Left ventricle myocardium superior (tissue), 1 donor: ENCODE data around the gene ATG7. TPM values are rescaled to one million over a fixed set of nuclear protein-coding genes. Genes with fewer than 3 reads are reported as not detected.
"Not testable (repeated sequence)": the region's sequence is repeated elsewhere in the genome, so short reads cannot be mapped to it uniquely, and the experiment has no call there.

Source experiments
- ATAC-seq: fragments of 200-7000 bp; cut with Tn5 transposase; one replicate; pipeline ENCODE4 v1.9.1; 2020; ENCODE audit warnings: mild to moderate bottlenecking, moderate library complexity
- DNase-seq: peaks from one replicate; pipeline ENCODE4 v3.0.0-alpha.2; 2020
- intact Hi-C: fragments of 100-400 bp; cut with micrococcal nuclease; formaldehyde crosslinking; loops from one replicate; pipeline ENCODE4 v1.11.0; 2022
- total RNA-seq: library from RNA; stranded (reverse); fragmentation: NEBNext Ultra II Directional; extraction: Animal tissue kit (Norgen Biotek cat#: 25700); gene quantifications from one replicate; pipeline ENCODE4 v1.2.1, GENCODE V29; 2021
- donor health status: DM: no; HTN: yes; CAD: no; lungs with severe emphysema.

ATG7 gene
- total RNA-seq, 1 donor from 2014 or later = 15.9 TPM

GRCh38 chr3:11435440-11436165 is 163.4 kb downstream of the ATG7 start:
- no peak for ATAC-seq
- intact Hi-C loops = no loop called here

GRCh38 chr3:11436775-11437174 is 164.6 kb downstream of the ATG7 start:
- intact Hi-C loops = no loop called here
- ATAC-seq = no peak
- no peak for DNase-seq

More at GRCh38 chr3:11435440-11436165, 163.4 kb downstream of the ATG7 start:
- no peak for DNase-seq

- intact Hi-C loops = no loop called here
- no peak for ATAC-seq
Measured at GRCh38 chr3:11437506-11437905, 165.3 kb downstream of the ATG7 start.

GRCh38 chr3:11438646-11439045 is 166.4 kb downstream of the ATG7 start:
- ATAC-seq = peak; percentile 38
- intact Hi-C loops = no loop called here
- peak; percentile 36 for DNase-seq

More at GRCh38 chr3:11437506-11437905, 165.3 kb downstream of the ATG7 start:
- DNase-seq = no peak

GRCh38 chr3:11441346-11441745 is 169.1 kb downstream of the ATG7 start:
- intact Hi-C loops, ATAC-seq, DNase-seq: not testable (repeated sequence)

- intact Hi-C loops = no loop called here
- DNase-seq (no peak), ATAC-seq (no peak)
Measured at GRCh38 chr3:11444404-11444803, 172.2 kb downstream of the ATG7 start.

- DNase-seq, intact Hi-C loops, ATAC-seq: not testable (repeated sequence)
Measured at GRCh38 chr3:11445193-11445592, 173.0 kb downstream of the ATG7 start.

- intact Hi-C loops = no loop called here
- peak; percentile 74 for ATAC-seq
- DNase-seq = no peak
Measured at GRCh38 chr3:11445883-11446282, 173.7 kb downstream of the ATG7 start.

- intact Hi-C loops = no loop called here
- no peak for ATAC-seq
- DNase-seq = no peak
Measured at GRCh38 chr3:11447584-11448200, 175.5 kb downstream of the ATG7 start.

- no peak for ATAC-seq
- DNase-seq = no peak
- intact Hi-C loops = no loop called here
Measured at GRCh38 chr3:11450015-11450414, 177.8 kb downstream of the ATG7 start.

- DNase-seq = no peak
- ATAC-seq = no peak
- intact Hi-C loops = no loop called here
Measured at GRCh38 chr3:11452312-11452711, 180.1 kb downstream of the ATG7 start.

GRCh38 chr3:11452885-11453847 is 181.0 kb downstream of the ATG7 start:
- ATAC-seq = peak; percentile 78
- intact Hi-C loops = no loop called here
- no peak for DNase-seq

- DNase-seq (no peak), ATAC-seq (no peak)
- intact Hi-C loops = no loop called here
Measured at GRCh38 chr3:11455956-11456355, 183.8 kb downstream of the ATG7 start.

GRCh38 chr3:11457135-11457534 is 184.9 kb downstream of the ATG7 start:
- ATAC-seq = no peak
- intact Hi-C loops = no loop called here
- no peak for DNase-seq

- no peak for DNase-seq
- ATAC-seq = no peak
- intact Hi-C loops = no loop called here
Measured at GRCh38 chr3:11459186-11459824, 187.1 kb downstream of the ATG7 start.

- DNase-seq = no peak
- ATAC-seq = no peak
- intact Hi-C loops = no loop called here
Measured at GRCh38 chr3:11461226-11461625, 189.0 kb downstream of the ATG7 start.

- intact Hi-C loops, ATAC-seq, DNase-seq: not testable (repeated sequence)
Measured at GRCh38 chr3:11462673-11463072, 190.5 kb downstream of the ATG7 start.

- DNase-seq = no peak
- no peak for ATAC-seq
- intact Hi-C loops = no loop called here
Measured at GRCh38 chr3:11463591-11463990, 191.4 kb downstream of the ATG7 start.

GRCh38 chr3:11464356-11464755 is 192.2 kb downstream of the ATG7 start:
- no peak for ATAC-seq
- intact Hi-C loops = no loop called here

More at GRCh38 chr3:11464356-11464755, 192.2 kb downstream of the ATG7 start:
- DNase-seq = no peak
